HEK293 (cell line): ENCODE data around the gene ABHD15.

Source experiments
- BCL11A ChIP-seq: fragments of 450-650 bp; formaldehyde crosslinking; IDR thresholded peaks from 2 replicates; pipeline ENCODE4 v1.5.1; 2016; ENCODE audit warnings: low read depth, missing biosample characterization, missing genetic modification characterization
- KLF1 ChIP-seq: fragments of 450-650 bp; formaldehyde crosslinking; IDR thresholded peaks from 2 replicates; pipeline ENCODE4 v1.5.1; 2016; ENCODE audit warnings: missing biosample characterization, missing genetic modification characterization
- KLF7 ChIP-seq: fragments of 450-650 bp; formaldehyde crosslinking; IDR thresholded peaks from 2 replicates; pipeline ENCODE4 v1.5.1; 2016; ENCODE audit warnings: missing biosample characterization, missing genetic modification characterization, borderline replicate concordance
- OVOL3 ChIP-seq: fragments of 450-650 bp; formaldehyde crosslinking; IDR thresholded peaks from 2 replicates; pipeline ENCODE4 v1.5.1; 2016; ENCODE audit warnings: missing biosample characterization, missing genetic modification characterization
- REST ChIP-seq: fragments of 450-650 bp; formaldehyde crosslinking; IDR thresholded peaks from 2 replicates; pipeline ENCODE4 v1.5.1; 2016; ENCODE audit warnings: missing biosample characterization, missing genetic modification characterization
- YY2 ChIP-seq: fragments of 450-650 bp; formaldehyde crosslinking; IDR thresholded peaks from 2 replicates; pipeline ENCODE4 v1.5.1; 2016; ENCODE audit warnings: missing biosample characterization, missing genetic modification characterization
- ZBTB26 ChIP-seq: fragments of 450-650 bp; formaldehyde crosslinking; optimal IDR thresholded peaks from 2 replicates; pipeline ENCODE3; 2016; ENCODE audit warnings: missing biosample characterization, mild to moderate bottlenecking, missing genetic modification characterization
- ZBTB8A ChIP-seq: fragments of 450-650 bp; formaldehyde crosslinking; IDR thresholded peaks from 2 replicates; pipeline ENCODE4 v1.5.1; 2016; ENCODE audit warnings: missing biosample characterization, missing genetic modification characterization
- ZNF10 ChIP-seq: fragments of 450-650 bp; formaldehyde crosslinking; IDR thresholded peaks from 2 replicates; pipeline ENCODE4 v1.5.1; 2017; ENCODE audit warnings: missing biosample characterization, missing genetic modification characterization
- ZNF175 ChIP-seq: fragments of 450-650 bp; formaldehyde crosslinking; IDR thresholded peaks from 2 replicates; pipeline ENCODE4 v1.5.1; 2016; ENCODE audit warnings: missing biosample characterization, missing genetic modification characterization
- ZNF2 ChIP-seq: fragments of 450-650 bp; formaldehyde crosslinking; IDR thresholded peaks from 2 replicates; pipeline ENCODE4 v1.5.1; 2016; ENCODE audit warnings: missing biosample characterization, missing genetic modification characterization
- ZNF223 ChIP-seq: fragments of 450-650 bp; formaldehyde crosslinking; IDR thresholded peaks from 2 replicates; pipeline ENCODE4 v1.5.1; 2016; ENCODE audit warnings: missing biosample characterization, missing genetic modification characterization
- ZNF24 ChIP-seq: fragments of 450-650 bp; formaldehyde crosslinking; IDR thresholded peaks from 2 replicates; pipeline ENCODE4 v1.5.1; 2016; ENCODE audit warnings: missing biosample characterization, missing genetic modification characterization
- ZNF280D ChIP-seq: fragments of 450-650 bp; formaldehyde crosslinking; IDR thresholded peaks from 2 replicates; pipeline ENCODE4 v1.5.1; 2016; ENCODE audit warnings: missing biosample characterization, missing genetic modification characterization
- ZNF292 ChIP-seq: fragments of 450-650 bp; formaldehyde crosslinking; IDR thresholded peaks from 2 replicates; pipeline ENCODE4 v1.5.1; 2016; ENCODE audit warnings: low read depth, missing biosample characterization, missing genetic modification characterization, borderline replicate concordance
- ZNF341 ChIP-seq: fragments of 450-650 bp; formaldehyde crosslinking; IDR thresholded peaks from 2 replicates; pipeline ENCODE4; 2016; ENCODE audit warnings: low read depth, missing biosample characterization, missing genetic modification characterization
- ZNF354C ChIP-seq: fragments of 450-650 bp; formaldehyde crosslinking; IDR thresholded peaks from 2 replicates; pipeline ENCODE4 v1.5.1; 2016; ENCODE audit warnings: missing biosample characterization, missing genetic modification characterization, low read depth, borderline replicate concordance
- ZNF391 ChIP-seq: fragments of 450-650 bp; formaldehyde crosslinking; IDR thresholded peaks from 2 replicates; pipeline ENCODE4 v1.5.1; 2016; ENCODE audit warnings: low read depth, missing biosample characterization, missing genetic modification characterization, borderline replicate concordance
- ZNF596 ChIP-seq: fragments of 450-650 bp; IDR thresholded peaks from 2 replicates; pipeline ENCODE4 v1.5.0; 2018; ENCODE audit warnings: missing biosample characterization, mild to moderate bottlenecking, missing genetic modification characterization, moderate library complexity
- ZNF623 ChIP-seq: fragments of 450-650 bp; formaldehyde crosslinking; IDR thresholded peaks from 2 replicates; pipeline ENCODE4 v1.5.1; 2016; ENCODE audit warnings: missing biosample characterization, missing genetic modification characterization
- ZNF629 ChIP-seq: fragments of 450-650 bp; formaldehyde crosslinking; IDR thresholded peaks from 2 replicates; pipeline ENCODE4 v1.5.1; 2017; ENCODE audit warnings: missing biosample characterization, missing genetic modification characterization
- ZNF701 ChIP-seq: fragments of 450-650 bp; formaldehyde crosslinking; IDR thresholded peaks from 2 replicates; pipeline ENCODE4 v1.5.1; 2016; ENCODE audit warnings: missing biosample characterization, missing genetic modification characterization
- ZNF830 ChIP-seq: fragments of 450-650 bp; IDR thresholded peaks from 2 replicates; pipeline ENCODE4 v1.5.0; 2018; ENCODE audit warnings: missing biosample characterization, missing genetic modification characterization, low read depth, mild to moderate bottlenecking, moderate library complexity
- ZNF843 ChIP-seq: fragments of 450-650 bp; formaldehyde crosslinking; IDR thresholded peaks from 2 replicates; pipeline ENCODE4 v1.5.1; 2016; ENCODE audit warnings: missing biosample characterization, missing genetic modification characterization
- ZSCAN5A ChIP-seq: fragments of 450-650 bp; formaldehyde crosslinking; IDR thresholded peaks from 2 replicates; pipeline ENCODE4 v1.5.1; 2016; ENCODE audit warnings: missing biosample characterization, missing genetic modification characterization

ABHD15 gene

GRCh38 chr17:29579866-29580771 is 13.3 kb upstream of the ABHD15 start (continued):
- TF ChIP-seq ZNF280D = no peak
- TF ChIP-seq ZNF341 (tag by site-specific recombination) = no peak
- TF ChIP-seq ZNF10 (tag by site-specific recombination) = no peak
- no peak for TF ChIP-seq ZSCAN5A
- no peak for TF ChIP-seq ZNF830 (tag by site-specific recombination)
- no peak for TF ChIP-seq OVOL3 (tag by site-specific recombination)
- no peak for TF ChIP-seq ZNF292 (tag by site-specific recombination)
- no peak for TF ChIP-seq KLF7 (tag by site-specific recombination)
- no peak for TF ChIP-seq ZNF843 (tag by site-specific recombination)
- no peak for TF ChIP-seq KLF1
- TF ChIP-seq ZNF354C = no peak
- TF ChIP-seq BCL11A (tag by site-specific recombination) = no peak
- no peak for TF ChIP-seq YY2
- TF ChIP-seq ZNF629 (tag by site-specific recombination) = peak; percentile 37; the same call in 1 of the 2 replicates
- TF ChIP-seq ZNF623 = no peak
- TF ChIP-seq ZNF175 (tag by site-specific recombination) = no peak
- TF ChIP-seq ZNF24 (tag by site-specific recombination) = no peak
- no peak for TF ChIP-seq REST
- TF ChIP-seq ZNF223 (tag by site-specific recombination) = no peak
- TF ChIP-seq ZNF2 = peak; percentile 45; the same call in 1 of the 2 replicates
- TF ChIP-seq ZNF596 = no peak
- no peak for TF ChIP-seq ZNF701 (tag by site-specific recombination)
- TF ChIP-seq ZBTB8A (tag by site-specific recombination) = peak; percentile 38; the same call in 1 of the 2 replicates
- TF ChIP-seq ZNF391 = no peak
- TF ChIP-seq ZBTB26 (tag by site-specific recombination) = peak; percentile 9
